Measurements from ENCODE around the gene LVRN.

DNA sequence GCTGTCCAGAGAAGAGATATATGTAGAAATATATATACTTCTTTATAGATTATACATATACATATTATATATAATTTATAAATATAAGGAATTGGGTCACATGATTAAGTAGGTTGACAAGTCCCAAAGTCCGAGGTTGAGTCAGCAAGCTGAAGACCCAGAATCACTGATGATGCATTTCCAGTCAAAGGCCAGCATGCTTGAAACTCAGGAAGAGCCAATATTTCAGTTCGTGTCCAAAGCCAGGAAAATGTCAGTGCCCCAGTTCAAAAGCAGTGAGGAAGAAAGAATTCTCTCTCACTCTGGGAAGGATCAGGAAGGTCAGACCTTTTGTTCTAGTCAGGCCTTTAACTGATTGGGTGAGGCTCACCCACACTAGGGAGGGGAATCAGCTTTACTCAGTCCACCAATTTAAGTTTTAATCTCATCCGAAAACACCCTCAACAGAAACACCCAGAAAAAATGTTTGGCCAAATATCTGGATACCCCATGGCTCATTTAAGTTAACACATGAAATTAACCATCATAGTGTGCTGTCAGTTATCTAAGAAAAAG lies 42.0 kb upstream of the LVRN start:
- no peak for TF ChIP-seq POLR2A (IDR thresholded peaks at IDR 0.05)
- TF ChIP-seq, protein P1, sequence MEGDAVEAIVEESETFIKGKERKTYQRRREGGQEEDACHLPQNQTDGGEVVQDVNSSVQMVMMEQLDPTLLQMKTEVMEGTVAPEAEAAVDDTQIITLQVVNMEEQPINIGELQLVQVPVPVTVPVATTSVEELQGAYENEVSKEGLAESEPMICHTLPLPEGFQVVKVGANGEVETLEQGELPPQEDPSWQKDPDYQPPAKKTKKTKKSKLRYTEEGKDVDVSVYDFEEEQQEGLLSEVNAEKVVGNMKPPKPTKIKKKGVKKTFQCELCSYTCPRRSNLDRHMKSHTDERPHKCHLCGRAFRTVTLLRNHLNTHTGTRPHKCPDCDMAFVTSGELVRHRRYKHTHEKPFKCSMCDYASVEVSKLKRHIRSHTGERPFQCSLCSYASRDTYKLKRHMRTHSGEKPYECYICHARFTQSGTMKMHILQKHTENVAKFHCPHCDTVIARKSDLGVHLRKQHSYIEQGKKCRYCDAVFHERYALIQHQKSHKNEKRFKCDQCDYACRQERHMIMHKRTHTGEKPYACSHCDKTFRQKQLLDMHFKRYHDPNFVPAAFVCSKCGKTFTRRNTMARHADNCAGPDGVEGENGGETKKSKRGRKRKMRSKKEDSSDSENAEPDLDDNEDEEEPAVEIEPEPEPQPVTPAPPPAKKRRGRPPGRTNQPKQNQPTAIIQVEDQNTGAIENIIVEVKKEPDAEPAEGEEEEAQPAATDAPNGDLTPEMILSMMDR (IDR thresholded peaks at IDR 0.05): no peak
